CD8-positive, alpha-beta memory T cell (primary cell): Measurements from ENCODE around the gene CFAP92. TPM values are rescaled to one million over a fixed set of nuclear protein-coding genes. Genes with fewer than 3 reads are reported as not detected.

ENCODE experiments used
- CTCF ChIA-PET: fragments of 350-600 bp; sonication (Branson Sonifier 250); formaldehyde crosslinking; loops from one replicate; lab custom pipeline; 2021; ENCODE audit warnings: antibody characterized with exemption; lab: Charles Lee
- POLR2A ChIA-PET: fragments of 350-600 bp; sonication (Branson Sonifier 250); formaldehyde crosslinking; loops from one replicate; lab custom pipeline; 2021; ENCODE audit warnings: antibody characterized with exemption; lab: Charles Lee
- DNase-seq, 5 donors: peaks; one replicate each; pipeline versions ENCODE4 v3.0.0 to v3.0.0-alpha.2; 2020 to 2022; ENCODE audit warnings: mixed read lengths in 1 of 5
- H3K27ac ChIP-seq: one replicate; pipeline ENCODE4 v1.7.0; 2013; ENCODE audit warnings: low read depth, mild to moderate bottlenecking, low read length, moderate library complexity
- H3K27me3 ChIP-seq: 2 replicates; pipeline ENCODE4 v1.7.0; 2013; ENCODE audit warnings: low read length, mild to moderate bottlenecking; ENCODE audit not compliant: insufficient read depth, poor library complexity, severe bottlenecking
- H3K36me3 ChIP-seq: 2 replicates; pipeline ENCODE4 v1.7.0; 2013; ENCODE audit warnings: mild to moderate bottlenecking, low read length, moderate library complexity; ENCODE audit not compliant: insufficient read depth
- H3K4me1 ChIP-seq: 2 replicates; pipeline ENCODE4 v1.7.0; 2013; ENCODE audit warnings: mild to moderate bottlenecking, low read length, moderate library complexity; ENCODE audit not compliant: insufficient read depth
- H3K4me3 ChIP-seq: 2 replicates; pipeline ENCODE4 v1.7.0; 2013; ENCODE audit warnings: mild to moderate bottlenecking, low read length
- H3K9me3 ChIP-seq: 2 replicates; pipeline ENCODE4 v1.7.0; 2013; ENCODE audit warnings: mild to moderate bottlenecking, low read length
- H3K27ac Mint-ChIP-seq, 8 donors: one replicate each; pipeline ENCODE4 v1.8.0; 2020 to 2021; ENCODE audit warnings: mixed read lengths in 8 of 8, mild to moderate bottlenecking in 6 of 8, inconsistent platforms in 3 of 8, moderate library complexity in 3 of 8
- H3K27me3 Mint-ChIP-seq, 2 donors: one replicate each; pipeline ENCODE4 v1.8.0; 2020 to 2021; ENCODE audit warnings: mixed read lengths in 2 of 2, mild to moderate bottlenecking in 1 of 2, moderate library complexity in 1 of 2
- H3K36me3 Mint-ChIP-seq, 3 donors: one replicate each; pipeline ENCODE4 v1.8.0; 2020 to 2021; ENCODE audit warnings: mixed read lengths in 3 of 3, inconsistent platforms in 1 of 3, mild to moderate bottlenecking in 1 of 3
- H3K4me1 Mint-ChIP-seq, 3 donors: one replicate each; pipeline ENCODE4 v1.8.0; 2020 to 2021; ENCODE audit warnings: mixed read lengths in 3 of 3, inconsistent platforms in 1 of 3, mild to moderate bottlenecking in 1 of 3
- H3K4me3 Mint-ChIP-seq, 7 donors: one replicate each; pipeline ENCODE4 v1.8.0; 2020 to 2021; ENCODE audit warnings: mixed read lengths in 7 of 7, mild to moderate bottlenecking in 6 of 7, moderate library complexity in 4 of 7, inconsistent platforms in 2 of 7
- H3K9me3 Mint-ChIP-seq, 5 donors: one replicate each; pipeline ENCODE4 v1.8.0; 2020 to 2022; ENCODE audit warnings: mixed read lengths in 5 of 5, mild to moderate bottlenecking in 3 of 5, moderate library complexity in 2 of 5, inconsistent platforms in 1 of 5
- polyA plus RNA-seq: library from polyadenylated mRNA; unstranded; fragments of 300-500 nt; fragmentation: Illumina TruSeq; gene quantifications from one replicate; pipeline ENCODE4 v1.2.3, GENCODE V29; 2021
- total RNA-seq, 2 experiments: library from RNA; stranded (reverse); gene quantifications; one replicate each; pipeline ENCODE4 v1.2.3, GENCODE V29; 2021

CFAP92 gene
- total and polyA plus RNA-seq, 3 experiments from 2014 or later: 0.13 to 0.24 TPM; not detected in 1

DNA sequence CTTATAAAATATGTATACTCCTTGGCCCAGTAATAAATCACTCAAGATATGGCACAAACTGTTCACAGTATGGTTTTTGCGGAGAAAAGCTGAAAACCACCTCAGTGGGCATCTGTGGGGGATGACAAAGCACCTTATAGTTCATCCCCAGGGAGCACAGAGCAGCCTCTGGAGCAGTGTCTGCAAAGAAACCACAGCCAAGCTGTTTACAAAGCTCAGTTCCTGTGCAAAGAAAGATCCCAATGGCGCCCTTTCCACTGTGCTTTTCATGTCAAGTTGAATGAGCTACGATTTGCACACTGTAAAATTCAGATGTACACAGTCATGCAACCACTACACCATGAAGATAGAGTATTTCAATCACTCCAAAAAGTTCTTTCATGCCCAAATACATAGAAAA lies 4.7 kb upstream of the CFAP92 start:
- peaks cover 0 to 4% (median 0%) of the 10 kb centered on the region in 3 donors for H3K36me3 Mint-ChIP-seq
- H3K9me3 Mint-ChIP-seq: no peaks in the 10 kb centered on the region
- CTCF ChIA-PET: interaction anchor here (1.4 to 2.3 kb wide), 7 partner anchors 9 to 247 kb away, joined by 3 to 21 read pairs (median 7); no protein-coding TSS in a partner anchor
- POLR2A ChIA-PET: interaction anchor here (0.7 kb wide), 1 partner anchor 122 kb away, joined by 3 read pairs; no protein-coding TSS in a partner anchor
- peaks cover 18 to 33% (median 29%) of the 10 kb centered on the region in 3 donors for H3K4me1 Mint-ChIP-seq
- Histone ChIP-seq H3K36me3 (no peaks in the 10 kb centered on the region), H3K27ac (no peak overlapping the region), H3K4me3 (no peak overlapping the region), H3K4me1 (peaks cover 20% of the 10 kb centered on the region), H3K9me3 (no peaks in the 10 kb centered on the region), H3K27me3 (peaks cover 14% of the 10 kb centered on the region)
- H3K27ac Mint-ChIP-seq: no peak overlapping the region
- DNase-seq: no peak
- H3K4me3 Mint-ChIP-seq: peak overlapping the region in 1 of 7 donors; percentile 44
- H3K27me3 Mint-ChIP-seq: peaks cover 35 to 38% of the 10 kb centered on the region in 2 donors

DNA sequence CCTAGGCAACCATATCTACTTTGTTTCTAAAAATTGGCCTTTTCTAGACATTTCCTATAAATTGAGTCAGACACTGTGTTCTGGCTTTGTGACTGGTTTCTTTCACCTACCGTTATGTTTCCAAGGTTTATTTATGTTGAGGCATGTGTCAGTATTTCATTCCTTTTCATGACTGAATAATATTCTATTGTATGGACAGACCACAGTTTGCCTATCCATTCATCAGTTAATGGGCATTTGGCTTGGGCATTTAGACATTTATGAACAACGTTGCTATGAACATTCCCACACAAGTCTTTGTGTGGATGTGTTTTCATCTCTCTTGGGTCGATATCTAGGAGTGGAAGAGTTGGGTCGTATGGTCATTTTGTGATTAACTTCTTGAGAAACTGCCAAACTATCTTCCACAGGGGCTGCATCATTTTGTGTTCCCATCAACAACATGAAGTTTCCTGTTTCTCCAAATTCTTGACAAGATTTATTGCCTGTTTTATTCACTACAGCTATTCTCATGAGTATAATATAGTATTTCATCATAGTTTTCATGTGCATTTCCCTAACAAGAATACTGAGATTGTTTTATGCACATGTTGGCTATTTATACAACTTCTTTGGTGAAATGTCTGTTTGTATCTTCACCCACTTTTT lies 3.7 kb upstream of the CFAP92 start:
- H3K36me3 ChIP-seq: no peaks in the 10 kb centered on the region
- POLR2A ChIA-PET: no interaction called here
- H3K4me3 ChIP-seq: no peak overlapping the region
- peaks cover 0 to 4% (median 0%) of the 10 kb centered on the region in 3 donors for H3K36me3 Mint-ChIP-seq
- no peak overlapping the region for H3K27ac Mint-ChIP-seq
- CTCF ChIA-PET: interaction anchor here (1.4 to 5.3 kb wide), 8 partner anchors 10 to 248 kb away, joined by 3 to 35 read pairs (median 8); no protein-coding TSS in a partner anchor
- peaks cover 6% of the 10 kb centered on the region for H3K27me3 ChIP-seq
- H3K4me3 Mint-ChIP-seq: peak overlapping the region in 1 of 7 donors; percentile 5
- no peaks in the 10 kb centered on the region for H3K9me3 ChIP-seq
- DNase-seq: no peak
- H3K27ac ChIP-seq: no peak overlapping the region
- peaks cover 23% of the 10 kb centered on the region for H3K4me1 ChIP-seq
- peaks cover 14 to 28% (median 20%) of the 10 kb centered on the region in 3 donors for H3K4me1 Mint-ChIP-seq
- no peaks in the 10 kb centered on the region for H3K9me3 Mint-ChIP-seq
- peaks cover 27 to 29% of the 10 kb centered on the region in 2 donors for H3K27me3 Mint-ChIP-seq

DNA sequence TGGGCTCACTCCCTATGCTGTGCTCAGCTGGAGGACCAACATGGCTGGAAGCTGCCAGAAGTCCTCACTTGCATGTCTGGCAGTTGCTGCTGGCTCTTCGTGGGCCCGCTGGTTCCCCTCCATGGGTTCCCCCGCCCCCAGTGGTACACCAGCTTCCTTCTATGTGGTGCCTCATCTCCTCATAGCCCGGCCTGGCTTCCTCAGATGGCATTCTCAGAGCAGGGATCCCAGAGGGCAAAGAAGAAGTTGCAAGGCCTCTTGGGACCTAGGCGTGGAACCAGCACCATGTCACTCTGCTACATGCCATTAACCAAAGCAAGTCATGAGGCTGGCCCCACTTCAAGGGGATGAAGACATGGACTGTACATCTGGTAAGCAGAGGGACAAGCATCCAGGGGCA lies 2.9 kb upstream of the CFAP92 start:
- peak overlapping the region in 1 of 7 donors; percentile 48 for H3K4me3 Mint-ChIP-seq
- POLR2A ChIA-PET: no interaction called here

DNA sequence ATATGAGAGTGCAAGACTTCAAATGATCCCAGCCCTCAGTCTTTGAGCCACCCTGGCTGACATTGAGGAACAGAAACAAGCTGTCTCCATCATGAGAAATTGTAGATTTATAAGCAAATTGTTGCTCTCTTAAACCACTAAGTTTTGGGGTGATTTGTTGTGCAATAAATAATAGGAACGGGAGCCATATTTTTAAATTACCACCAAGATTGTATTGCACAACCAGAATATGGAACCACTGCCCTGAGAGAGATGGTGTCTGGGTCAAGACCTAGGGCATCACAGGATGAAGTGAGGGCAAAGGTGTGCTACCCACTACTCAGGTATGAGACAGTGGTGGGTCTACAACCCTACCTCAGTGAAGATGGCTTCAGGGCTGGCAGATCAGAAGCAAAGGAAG lies 2.3 kb upstream of the CFAP92 start:
- H3K36me3 Mint-ChIP-seq: peaks cover 0 to 4% (median 0%) of the 10 kb centered on the region in 3 donors
- no peak for DNase-seq
- H3K4me3 ChIP-seq: no peak overlapping the region
- peaks cover 23% of the 10 kb centered on the region for H3K4me1 ChIP-seq
- H3K27ac ChIP-seq: no peak overlapping the region
- H3K4me3 Mint-ChIP-seq: peak overlapping the region in 1 of 7 donors; percentile 42
- peak overlapping the region in 2 of 8 donors; percentile 42 to 68 for H3K27ac Mint-ChIP-seq
- H3K27me3 Mint-ChIP-seq: peaks cover 22% of the 10 kb centered on the region in 2 donors
- H3K36me3 ChIP-seq: no peaks in the 10 kb centered on the region
- no peaks in the 10 kb centered on the region for H3K27me3 ChIP-seq
- POLR2A ChIA-PET: no interaction called here
- H3K9me3 ChIP-seq: no peaks in the 10 kb centered on the region
- peaks cover 8 to 21% (median 15%) of the 10 kb centered on the region in 3 donors for H3K4me1 Mint-ChIP-seq
- CTCF ChIA-PET: interaction anchor here (0.7 to 5.3 kb wide), 3 partner anchors 20 to 58 kb away, joined by 3 to 35 read pairs (median 12); no protein-coding TSS in a partner anchor
- no peaks in the 10 kb centered on the region for H3K9me3 Mint-ChIP-seq

More for the DNA sequence above, 2.9 kb upstream of the CFAP92 start:
- DNase-seq: no peak
- Mint-ChIP-seq H3K9me3 (no peaks in the 10 kb centered on the region), H3K36me3 (peaks cover 0 to 4% (median 0%) of the 10 kb centered on the region in 3 donors), H3K4me1 (peaks cover 8 to 21% (median 15%) of the 10 kb centered on the region in 3 donors), H3K27ac (no peak overlapping the region), H3K27me3 (peaks cover 22% of the 10 kb centered on the region in 2 donors)
- CTCF ChIA-PET: interaction anchor here (0.7 to 5.3 kb wide), 2 partner anchors 19 to 57 kb away, joined by 3 to 35 read pairs; no protein-coding TSS in a partner anchor
- Histone ChIP-seq H3K4me1 (peaks cover 23% of the 10 kb centered on the region), H3K27me3 (no peaks in the 10 kb centered on the region), H3K4me3 (no peak overlapping the region), H3K27ac (no peak overlapping the region), H3K9me3 (no peaks in the 10 kb centered on the region), H3K36me3 (no peaks in the 10 kb centered on the region)

DNA sequence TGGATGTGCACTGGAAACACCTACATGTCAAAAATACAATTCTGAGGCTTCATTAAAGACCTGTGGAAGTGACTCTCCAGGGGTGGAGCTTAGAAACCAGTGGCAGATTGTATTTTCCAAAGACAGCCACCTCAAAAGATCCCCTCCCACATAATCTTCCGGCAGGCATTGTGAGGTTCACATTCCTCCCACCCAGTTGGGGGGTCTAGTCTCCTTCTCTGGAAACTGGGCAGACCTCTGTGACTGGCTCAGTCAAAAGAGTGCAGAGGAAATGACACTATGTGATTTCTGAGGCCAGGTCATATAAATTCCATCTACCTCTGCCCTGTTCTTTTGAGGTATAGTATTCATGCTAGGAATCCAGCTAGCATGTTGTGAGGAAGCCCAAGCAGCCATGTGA lies 1.9 kb upstream of the CFAP92 start:
- Histone ChIP-seq H3K27me3 (no peaks in the 10 kb centered on the region), H3K27ac (no peak overlapping the region), H3K4me3 (no peak overlapping the region), H3K9me3 (no peaks in the 10 kb centered on the region), H3K4me1 (peaks cover 23% of the 10 kb centered on the region), H3K36me3 (no peaks in the 10 kb centered on the region)
- Mint-ChIP-seq H3K9me3 (no peaks in the 10 kb centered on the region), H3K4me1 (peaks cover 8 to 21% (median 15%) of the 10 kb centered on the region in 3 donors), H3K36me3 (peaks cover 0 to 4% (median 0%) of the 10 kb centered on the region in 3 donors), H3K4me3 (peak overlapping the region in 1 of 7 donors; percentile 42), H3K27me3 (peaks cover 18 to 20% of the 10 kb centered on the region in 2 donors), H3K27ac (peak overlapping the region in 1 of 8 donors; percentile 42)
- CTCF ChIA-PET: interaction anchor here (0.7 to 5.3 kb wide), 5 partner anchors 8 to 58 kb away, joined by 3 to 35 read pairs (median 12); no protein-coding TSS in a partner anchor
- POLR2A ChIA-PET: no interaction called here
- no peak for DNase-seq

DNA sequence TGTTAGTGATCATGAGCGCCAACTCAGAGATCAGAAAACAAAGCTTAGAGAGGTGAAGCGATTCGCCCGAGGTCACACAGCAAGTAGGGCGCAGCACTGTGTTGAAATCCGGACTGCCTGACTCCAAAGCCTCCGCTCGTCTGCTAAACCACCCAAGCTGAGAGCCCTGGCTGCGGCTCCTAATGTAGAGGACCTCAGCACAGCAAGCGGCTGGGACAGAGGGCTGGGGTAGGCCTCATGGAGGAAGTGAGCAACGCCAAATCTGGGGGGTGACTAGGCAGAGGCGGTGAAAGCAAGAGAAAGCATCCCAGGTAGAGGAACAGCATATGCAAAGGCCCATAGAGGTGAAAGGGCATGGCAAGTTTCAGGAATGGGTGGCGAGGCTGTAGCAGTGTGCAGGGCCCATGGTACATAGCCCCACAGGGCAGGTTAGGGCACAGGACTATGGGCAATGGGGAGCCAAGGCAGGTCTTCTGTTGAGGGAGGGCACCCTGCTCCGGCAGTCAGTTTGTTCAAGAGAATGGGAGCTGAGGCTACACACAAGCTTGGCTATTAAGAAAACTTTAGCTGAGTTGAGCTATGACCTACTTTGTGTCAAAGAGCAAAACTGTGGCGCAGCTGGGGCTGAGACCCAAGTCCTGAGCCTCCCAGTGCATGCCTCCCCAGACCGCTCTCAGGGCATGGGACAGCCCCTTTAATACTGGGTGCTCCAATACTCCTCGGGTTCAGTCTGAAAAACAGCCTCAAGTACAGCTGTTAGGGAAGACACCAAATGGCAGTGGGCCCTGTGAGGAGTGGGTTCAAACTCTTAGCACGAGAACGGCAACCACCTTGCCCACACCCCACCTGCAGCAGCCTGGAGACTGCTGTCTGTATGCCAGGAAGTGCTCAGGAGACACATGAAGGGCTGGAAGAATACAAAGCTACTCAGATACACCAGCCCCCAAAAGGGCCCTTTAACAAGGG lies 988 bp upstream of the CFAP92 start:
- Mint-ChIP-seq H3K4me3 (peak overlapping the region; percentile 66 to 83 (median 77)), H3K4me1 (peaks cover 8 to 21% (median 9%) of the 10 kb centered on the region in 3 donors), H3K27ac (peak overlapping the region in 7 of 8 donors; percentile 24 to 87 (median 73)), H3K9me3 (no peaks in the 10 kb centered on the region), H3K36me3 (peaks cover 0 to 4% (median 0%) of the 10 kb centered on the region in 3 donors), H3K27me3 (peaks cover 9 to 12% of the 10 kb centered on the region in 2 donors)
- ChIA-PET CTCF (interaction anchor here (0.7 to 5.3 kb wide), 8 partner anchors 9 to 250 kb away, joined by 3 to 35 read pairs (median 10); no protein-coding TSS in a partner anchor), POLR2A (interaction anchor here (0.9 to 2.2 kb wide), 5 partner anchors 9 to 126 kb away, joined by 3 to 10 read pairs (median 8); partner anchors contain the start of genes ACAD9 and RAB43)
- no peaks in the 10 kb centered on the region for H3K9me3 ChIP-seq
- peak overlapping the region; percentile 53 for H3K4me3 ChIP-seq
- no peaks in the 10 kb centered on the region for H3K36me3 ChIP-seq
- DNase-seq: no peak
- no peak overlapping the region for H3K27ac ChIP-seq
- H3K27me3 ChIP-seq: no peaks in the 10 kb centered on the region
- H3K4me1 ChIP-seq: peaks cover 23% of the 10 kb centered on the region

DNA sequence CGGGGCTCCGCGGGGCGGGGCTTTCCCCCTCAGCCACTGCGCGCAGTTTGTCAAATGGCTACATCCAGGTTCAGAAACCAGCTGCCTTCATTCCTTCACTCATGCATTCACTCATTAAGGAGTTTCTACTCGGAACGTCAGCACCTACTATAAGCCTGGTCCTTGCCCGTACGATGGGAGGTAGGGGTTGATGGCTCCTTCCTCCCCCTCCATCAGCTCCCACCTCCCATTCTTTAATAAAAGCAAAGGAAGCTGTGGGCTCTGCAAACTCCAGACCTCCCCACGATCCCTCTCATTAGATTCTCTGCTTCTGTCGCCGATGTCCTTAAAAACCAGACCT lies 267 bp upstream of the CFAP92 start:
- Mint-ChIP-seq H3K4me3 (peak overlapping the region; percentile 66 to 83 (median 77)), H3K4me1 (peaks cover 8 to 21% (median 9%) of the 10 kb centered on the region in 3 donors), H3K27me3 (peaks cover 4 to 10% of the 10 kb centered on the region in 2 donors), H3K9me3 (no peaks in the 10 kb centered on the region), H3K36me3 (peaks cover 0 to 4% (median 0%) of the 10 kb centered on the region in 3 donors), H3K27ac (peak overlapping the region in 7 of 8 donors; percentile 47 to 96 (median 82))
- Histone ChIP-seq H3K36me3 (no peaks in the 10 kb centered on the region), H3K9me3 (no peaks in the 10 kb centered on the region), H3K4me3 (peak overlapping the region; percentile 53), H3K27ac (no peak overlapping the region), H3K27me3 (no peaks in the 10 kb centered on the region), H3K4me1 (peaks cover 23% of the 10 kb centered on the region)
- no peak for DNase-seq
- CTCF ChIA-PET: interaction anchor here (0.7 to 5.3 kb wide), 8 partner anchors 9 to 251 kb away, joined by 3 to 35 read pairs (median 10); no protein-coding TSS in a partner anchor
- POLR2A ChIA-PET: interaction anchor here (0.9 to 2.2 kb wide), 6 partner anchors 9 to 255 kb away, joined by 3 to 10 read pairs (median 7); partner anchors contain the start of genes ACAD9, COPG1 and RAB43
